GM19099 (cell line): Measurements from ENCODE around the gene PPARA.

Source experiments
- POLR2A ChIP-seq: IDR thresholded peaks from 3 replicates; pipeline ENCODE4 v1.6.1; 2011; ENCODE audit warnings: low read depth; ENCODE audit not compliant: insufficient read length; ENCODE audit errors: extremely low read depth

The PPARA gene

GRCh38 chr22:46201059-46201757, 50.9 kb downstream of the PPARA start:
- TF ChIP-seq POLR2A = no peak

- no peak for TF ChIP-seq POLR2A
Measured at GRCh38 chr22:46202897-46203600, 52.7 kb downstream of the PPARA start.

- no peak for TF ChIP-seq POLR2A
Measured at GRCh38 chr22:46203601-46203980, 53.3 kb downstream of the PPARA start.

- no peak for TF ChIP-seq POLR2A
Measured at GRCh38 chr22:46209262-46209661, 58.9 kb downstream of the PPARA start.

GRCh38 chr22:46212195-46212594, 61.9 kb downstream of the PPARA start:
- TF ChIP-seq POLR2A = no peak

GRCh38 chr22:46213052-46213451, 62.7 kb downstream of the PPARA start:
- TF ChIP-seq POLR2A = no peak

GRCh38 chr22:46214149-46214548, 63.8 kb downstream of the PPARA start:
- TF ChIP-seq POLR2A = no peak

GRCh38 chr22:46214616-46215015, 64.3 kb downstream of the PPARA start:
- no peak for TF ChIP-seq POLR2A

- no peak for TF ChIP-seq POLR2A
Measured at GRCh38 chr22:46219636-46220035, 69.3 kb downstream of the PPARA start.

- TF ChIP-seq POLR2A = no peak
Measured at GRCh38 chr22:46220921-46221320, 70.6 kb downstream of the PPARA start.

GRCh38 chr22:46224044-46224897, 73.9 kb downstream of the PPARA start:
- TF ChIP-seq POLR2A = no peak

- no peak for TF ChIP-seq POLR2A
Measured at GRCh38 chr22:46224898-46225290, 74.6 kb downstream of the PPARA start.

GRCh38 chr22:46225631-46226030, 75.3 kb downstream of the PPARA start:
- TF ChIP-seq POLR2A = no peak

- TF ChIP-seq POLR2A = no peak
Measured at GRCh38 chr22:46226577-46226976, 76.3 kb downstream of the PPARA start.

GRCh38 chr22:46229701-46230100, 79.4 kb downstream of the PPARA start:
- no peak for TF ChIP-seq POLR2A
